ENCODE measurements around the gene BRAF. TPM values are rescaled to one million over a fixed set of nuclear protein-coding genes. Genes with fewer than 3 reads are reported as not detected.

Gene BRAF
- total RNA-seq, 1 donor from 2014 or later, result 11.3 TPM

DNA sequence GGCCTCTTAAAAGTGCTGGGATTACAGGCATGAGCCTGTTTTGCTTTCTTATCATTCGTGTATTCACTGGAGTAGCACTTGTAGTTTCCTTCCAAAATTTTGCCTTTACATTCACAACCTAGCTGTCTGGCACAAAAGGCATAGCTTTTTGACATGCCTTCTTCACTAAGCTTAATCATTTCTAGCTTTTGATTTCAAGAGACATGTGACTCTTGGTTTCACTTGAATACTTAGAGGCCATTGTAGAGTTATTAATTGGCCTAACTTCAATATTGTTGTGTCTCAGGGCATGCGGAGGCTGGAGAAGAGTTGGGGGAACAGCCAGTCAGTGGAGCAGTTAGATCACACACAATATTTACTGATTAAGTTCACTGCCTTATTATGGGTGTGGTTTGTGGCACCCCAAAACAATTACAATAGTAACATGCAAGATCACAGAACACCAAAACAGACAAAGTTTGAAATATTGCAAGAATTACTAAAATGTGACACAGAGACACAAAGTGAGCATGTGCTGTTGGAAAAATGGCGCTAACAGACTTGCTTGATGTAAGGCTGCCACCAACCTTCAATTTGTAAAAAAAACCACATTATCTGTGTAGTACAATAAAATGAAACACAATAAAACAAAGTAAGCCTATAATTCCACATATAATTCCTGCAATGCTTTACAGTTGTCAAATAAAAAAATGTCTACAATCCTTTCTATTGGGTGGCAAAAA lies 43.1 kb downstream of the BRAF start:
- Histone ChIP-seq H3K27me3 (ENCODE audit: control insufficient read depth, insufficient read depth, low read length) (no peaks in the 10 kb centered on the region), H3K4me3 (ENCODE audit: low read depth, low read length) (no peak overlapping the region), H3K36me3 (ENCODE audit: control insufficient read depth, insufficient read depth, low read length) (no peaks in the 10 kb centered on the region)
- FAIRE-seq (no peak), DNase-seq (ENCODE audit: low read depth) (no peak)
- TF ChIP-seq, protein P1, sequence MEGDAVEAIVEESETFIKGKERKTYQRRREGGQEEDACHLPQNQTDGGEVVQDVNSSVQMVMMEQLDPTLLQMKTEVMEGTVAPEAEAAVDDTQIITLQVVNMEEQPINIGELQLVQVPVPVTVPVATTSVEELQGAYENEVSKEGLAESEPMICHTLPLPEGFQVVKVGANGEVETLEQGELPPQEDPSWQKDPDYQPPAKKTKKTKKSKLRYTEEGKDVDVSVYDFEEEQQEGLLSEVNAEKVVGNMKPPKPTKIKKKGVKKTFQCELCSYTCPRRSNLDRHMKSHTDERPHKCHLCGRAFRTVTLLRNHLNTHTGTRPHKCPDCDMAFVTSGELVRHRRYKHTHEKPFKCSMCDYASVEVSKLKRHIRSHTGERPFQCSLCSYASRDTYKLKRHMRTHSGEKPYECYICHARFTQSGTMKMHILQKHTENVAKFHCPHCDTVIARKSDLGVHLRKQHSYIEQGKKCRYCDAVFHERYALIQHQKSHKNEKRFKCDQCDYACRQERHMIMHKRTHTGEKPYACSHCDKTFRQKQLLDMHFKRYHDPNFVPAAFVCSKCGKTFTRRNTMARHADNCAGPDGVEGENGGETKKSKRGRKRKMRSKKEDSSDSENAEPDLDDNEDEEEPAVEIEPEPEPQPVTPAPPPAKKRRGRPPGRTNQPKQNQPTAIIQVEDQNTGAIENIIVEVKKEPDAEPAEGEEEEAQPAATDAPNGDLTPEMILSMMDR (IDR thresholded peaks at IDR 0.05; ENCODE audit: insufficient read depth, low read length, severe bottlenecking), result no peak

DNA sequence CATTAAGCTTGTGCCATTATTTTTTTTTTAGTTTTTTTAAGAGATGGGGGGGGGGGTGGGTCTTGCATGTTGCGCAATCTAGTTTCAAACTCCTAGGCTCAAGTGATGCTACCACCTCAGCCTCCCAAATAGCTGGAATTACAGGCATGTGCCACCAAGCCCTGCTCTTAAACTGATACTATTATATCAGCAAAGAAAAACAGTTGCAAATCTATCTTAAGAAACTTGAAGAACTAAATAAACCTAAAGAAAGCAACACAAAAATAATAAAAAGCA lies 47.5 kb downstream of the BRAF start:
- no peaks in the 10 kb centered on the region for H3K36me3 ChIP-seq (ENCODE audit: control insufficient read depth, insufficient read depth, low read length)
- H3K27me3 ChIP-seq (ENCODE audit: control insufficient read depth, insufficient read depth, low read length), result no peaks in the 10 kb centered on the region
- TF ChIP-seq, protein P1 (IDR thresholded peaks at IDR 0.05; ENCODE audit: insufficient read depth, low read length, severe bottlenecking), result no peak
- no peak overlapping the region for H3K4me3 ChIP-seq (ENCODE audit: low read depth, low read length)
- no peak for FAIRE-seq
- DNase-seq (ENCODE audit: low read depth), result no peak

DNA sequence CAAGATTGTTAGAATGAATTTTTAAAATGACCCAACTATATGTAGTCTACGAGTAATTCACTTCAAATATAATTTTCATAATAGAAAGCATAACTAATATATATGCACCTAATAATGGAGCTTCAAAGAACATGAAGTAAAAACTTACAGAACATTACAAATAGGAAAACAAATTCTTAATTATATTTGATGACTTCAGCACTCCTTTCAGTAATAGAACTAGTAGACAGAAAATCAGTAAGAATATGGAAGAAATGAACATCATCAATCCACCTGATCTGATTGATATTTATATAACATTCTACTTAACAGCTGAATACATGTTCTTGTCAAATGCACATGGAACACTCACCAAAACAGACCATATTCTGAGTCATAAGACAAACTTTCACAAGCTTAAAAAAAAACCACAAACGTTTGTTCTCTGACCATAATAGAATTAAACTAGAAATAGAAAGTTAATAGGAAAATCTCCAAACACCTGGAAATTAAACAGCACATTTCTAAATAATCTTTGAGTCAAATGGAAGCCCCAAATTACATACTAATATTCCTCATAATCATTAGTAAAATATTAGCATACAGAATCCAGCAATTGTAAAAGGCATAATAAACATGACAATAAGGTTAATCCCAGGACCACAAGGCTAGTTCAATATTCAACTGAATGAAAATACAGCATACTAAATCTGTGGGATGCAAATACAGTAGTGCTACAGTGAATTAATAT lies 48.0 kb downstream of the BRAF start:
- FAIRE-seq (no peak), DNase-seq (ENCODE audit: low read depth) (peak; percentile 85)
- Histone ChIP-seq H3K36me3 (ENCODE audit: control insufficient read depth, insufficient read depth, low read length) (no peaks in the 10 kb centered on the region), H3K27me3 (ENCODE audit: control insufficient read depth, insufficient read depth, low read length) (no peaks in the 10 kb centered on the region), H3K4me3 (ENCODE audit: low read depth, low read length) (no peak overlapping the region)
- TF ChIP-seq, protein P1 (IDR thresholded peaks at IDR 0.05; ENCODE audit: insufficient read depth, low read length, severe bottlenecking), result no peak

DNA sequence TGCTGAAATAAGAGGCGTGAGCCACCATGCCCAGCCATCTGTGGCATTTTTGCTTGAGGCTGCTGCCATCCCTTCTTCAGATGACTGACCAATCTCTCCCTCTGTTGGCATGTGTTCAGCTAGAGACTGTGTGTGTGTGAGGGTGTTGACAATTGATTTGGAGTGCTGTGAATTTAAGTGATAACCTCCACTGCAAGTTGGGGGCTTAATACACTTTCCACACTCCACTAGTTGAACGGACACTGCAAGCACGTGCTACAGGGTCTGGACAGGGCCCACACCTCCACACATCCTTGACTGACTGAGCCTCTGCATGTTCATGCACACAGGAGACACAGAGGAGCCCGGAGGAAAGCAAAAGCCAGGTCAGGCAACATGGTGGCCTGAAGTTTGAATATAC lies 51.3 kb downstream of the BRAF start:
- TF ChIP-seq, protein P1 (IDR thresholded peaks at IDR 0.05; ENCODE audit: insufficient read depth, low read length, severe bottlenecking), result no peak
- no peak overlapping the region for H3K4me3 ChIP-seq (ENCODE audit: low read depth, low read length)
- H3K27me3 ChIP-seq (ENCODE audit: control insufficient read depth, insufficient read depth, low read length), result no peaks in the 10 kb centered on the region
- FAIRE-seq (no peak), DNase-seq (ENCODE audit: low read depth) (no peak)
- H3K36me3 ChIP-seq (ENCODE audit: control insufficient read depth, insufficient read depth, low read length), result no peaks in the 10 kb centered on the region

DNA sequence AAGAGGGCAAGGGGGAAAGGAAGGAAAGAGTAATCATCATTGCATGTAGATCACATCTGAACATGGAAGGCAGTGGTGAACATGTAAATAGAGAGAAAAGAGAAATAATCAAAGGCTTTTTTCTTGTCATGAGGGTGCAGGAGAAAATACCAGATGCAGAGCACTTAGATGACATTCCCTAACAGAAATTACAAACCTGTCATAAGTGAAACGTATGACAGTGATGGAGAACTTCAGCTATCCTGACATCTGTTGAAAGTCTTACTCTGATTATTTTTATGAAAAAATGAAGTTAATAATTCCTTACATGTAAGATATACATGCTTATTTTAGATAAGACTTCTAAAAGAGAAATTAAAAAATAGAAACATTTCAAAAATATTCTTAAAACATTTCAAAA lies 54.7 kb downstream of the BRAF start:
- H3K4me3 ChIP-seq (ENCODE audit: low read depth, low read length), result no peak overlapping the region
- no peak for FAIRE-seq
- H3K36me3 ChIP-seq (ENCODE audit: control insufficient read depth, insufficient read depth, low read length), result no peaks in the 10 kb centered on the region
- TF ChIP-seq, protein P1 (IDR thresholded peaks at IDR 0.05; ENCODE audit: insufficient read depth, low read length, severe bottlenecking), result no peak
- no peaks in the 10 kb centered on the region for H3K27me3 ChIP-seq (ENCODE audit: control insufficient read depth, insufficient read depth, low read length)
- DNase-seq (ENCODE audit: low read depth), result no peak
